ENCODE data around the gene LRRC75A.

DNA sequence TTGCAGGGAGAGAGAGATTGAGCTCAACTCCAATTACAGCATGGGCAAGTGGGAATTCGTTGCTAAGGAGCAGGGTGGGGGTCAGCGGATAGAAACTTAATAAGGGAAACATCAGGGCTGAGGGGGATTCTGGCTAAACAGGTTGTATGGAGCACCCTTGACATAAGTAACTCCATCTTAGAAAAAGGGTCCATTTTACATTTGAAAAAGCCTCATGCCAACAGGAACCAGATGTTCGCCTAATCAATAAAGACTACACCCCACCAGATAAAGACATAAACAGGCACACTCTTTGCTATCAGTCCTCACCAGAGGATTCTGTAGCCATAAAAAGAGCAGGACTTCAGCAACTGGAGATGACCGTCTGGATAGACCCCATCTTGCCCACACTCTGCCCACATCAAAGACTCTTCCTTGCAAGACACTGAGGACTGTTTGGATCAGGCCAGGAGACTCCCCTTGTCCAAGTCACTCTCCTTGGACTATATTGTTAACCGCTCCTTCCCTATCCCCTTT lies 1.6 kb upstream of the LRRC75A start:
- TF ChIP-seq EZH2 (IDR thresholded peaks at IDR 0.05; ENCODE audit: borderline replicate concordance) = no peak
- TF ChIP-seq, protein P1, sequence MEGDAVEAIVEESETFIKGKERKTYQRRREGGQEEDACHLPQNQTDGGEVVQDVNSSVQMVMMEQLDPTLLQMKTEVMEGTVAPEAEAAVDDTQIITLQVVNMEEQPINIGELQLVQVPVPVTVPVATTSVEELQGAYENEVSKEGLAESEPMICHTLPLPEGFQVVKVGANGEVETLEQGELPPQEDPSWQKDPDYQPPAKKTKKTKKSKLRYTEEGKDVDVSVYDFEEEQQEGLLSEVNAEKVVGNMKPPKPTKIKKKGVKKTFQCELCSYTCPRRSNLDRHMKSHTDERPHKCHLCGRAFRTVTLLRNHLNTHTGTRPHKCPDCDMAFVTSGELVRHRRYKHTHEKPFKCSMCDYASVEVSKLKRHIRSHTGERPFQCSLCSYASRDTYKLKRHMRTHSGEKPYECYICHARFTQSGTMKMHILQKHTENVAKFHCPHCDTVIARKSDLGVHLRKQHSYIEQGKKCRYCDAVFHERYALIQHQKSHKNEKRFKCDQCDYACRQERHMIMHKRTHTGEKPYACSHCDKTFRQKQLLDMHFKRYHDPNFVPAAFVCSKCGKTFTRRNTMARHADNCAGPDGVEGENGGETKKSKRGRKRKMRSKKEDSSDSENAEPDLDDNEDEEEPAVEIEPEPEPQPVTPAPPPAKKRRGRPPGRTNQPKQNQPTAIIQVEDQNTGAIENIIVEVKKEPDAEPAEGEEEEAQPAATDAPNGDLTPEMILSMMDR (IDR thresholded peaks at IDR 0.05; ENCODE audit: poor library complexity) = no peak
- TF ChIP-seq EZH2phosphoT487 (IDR thresholded peaks at IDR 0.05; ENCODE audit: low read depth, severe bottlenecking, unreplicated experiment) = no peak
